H4 (cell line): ENCODE data around the gene TERB1. TPM values are rescaled to one million over a fixed set of nuclear protein-coding genes. Genes with fewer than 3 reads are reported as not detected.

Source experiments
- DNase-seq: peaks from one replicate; pipeline ENCODE4 v3.0.0-alpha.2; 2015; ENCODE audit warnings: low spot score
- total RNA-seq: library from RNA; depleted of rRNA; stranded (reverse); fragments of >200 nt; shearing (Covaris generic); gene quantifications from 2 replicates; pipeline ENCODE4 v1.2.3, GENCODE V29; 2014

TERB1 gene
- total RNA-seq, 1 experiment from 2014 or later, result 0.27 TPM

DNA sequence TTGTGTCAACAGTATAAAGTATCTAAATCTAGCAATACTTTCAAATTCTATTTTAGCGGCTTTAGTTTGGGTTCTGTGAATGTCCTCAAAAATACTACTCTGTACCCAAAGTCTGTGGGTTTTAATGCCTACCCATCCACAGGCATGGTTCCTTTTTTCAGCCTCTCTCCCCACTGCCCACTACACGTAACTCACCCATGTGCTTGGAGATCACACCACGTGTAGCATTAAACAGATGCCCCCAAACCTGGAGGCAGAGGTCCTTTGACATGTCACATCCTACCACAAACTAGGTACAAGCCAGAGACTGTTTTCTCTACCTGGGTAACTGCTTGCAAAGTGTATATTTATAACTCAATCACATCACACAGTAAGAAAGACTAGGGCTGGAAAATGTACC, 55.3 kb downstream of the TERB1 start:
- DNase-seq, result no peak

- peak; percentile 41 for DNase-seq
Measured at GRCh38 chr16:66741950-66742808, 59.2 kb downstream of the TERB1 start.

- peak; percentile 91 for DNase-seq
Measured at GRCh38 chr16:66741169-66741900, 60.0 kb downstream of the TERB1 start.

- no peak for DNase-seq
Measured at GRCh38 chr16:66740533-66740932, 60.9 kb downstream of the TERB1 start.

- DNase-seq, result no peak
Measured at GRCh38 chr16:66740010-66740409, 61.4 kb downstream of the TERB1 start.

DNA sequence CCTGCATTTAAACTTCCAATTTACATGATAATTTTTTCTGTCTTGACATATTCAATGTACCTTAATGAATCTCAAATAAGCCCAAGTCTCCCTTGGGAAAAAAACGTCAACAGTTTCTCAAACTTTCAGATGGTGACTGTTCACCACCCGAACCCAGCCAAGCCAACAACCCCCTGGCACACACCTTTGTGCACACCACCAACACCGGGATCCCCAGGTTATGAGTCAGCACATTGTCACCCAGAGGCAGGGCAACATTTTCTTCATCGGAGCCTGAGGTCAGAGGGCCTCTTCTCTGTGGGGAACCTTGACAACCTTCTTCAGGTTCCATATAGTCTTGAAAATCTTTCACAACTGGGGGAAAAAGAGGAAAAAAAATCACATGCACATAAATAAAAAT, 65.5 kb downstream of the TERB1 start:
- no peak for DNase-seq

- no peak for DNase-seq
Measured at GRCh38 chr16:66731101-66731500, 70.3 kb downstream of the TERB1 start.

DNA sequence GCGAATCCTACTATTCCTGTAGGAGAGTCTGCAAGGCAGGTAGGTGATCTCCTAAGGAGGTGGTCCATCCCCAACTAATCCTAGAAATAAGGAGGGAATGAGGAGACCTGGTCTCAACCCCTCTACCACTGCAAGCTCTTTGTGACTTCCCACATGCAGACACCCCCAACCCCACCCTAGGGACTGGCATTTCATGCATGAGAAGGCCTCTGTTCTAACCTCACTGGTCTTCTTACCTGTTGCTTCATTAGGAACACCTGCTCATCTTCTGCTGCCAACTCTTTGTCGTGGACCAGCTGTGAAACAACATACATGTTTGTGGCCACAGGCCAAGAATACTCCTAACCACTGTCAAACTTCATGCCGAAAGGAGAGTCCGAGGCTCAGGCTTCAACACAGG, 72.6 kb downstream of the TERB1 start:
- no peak for DNase-seq

DNA sequence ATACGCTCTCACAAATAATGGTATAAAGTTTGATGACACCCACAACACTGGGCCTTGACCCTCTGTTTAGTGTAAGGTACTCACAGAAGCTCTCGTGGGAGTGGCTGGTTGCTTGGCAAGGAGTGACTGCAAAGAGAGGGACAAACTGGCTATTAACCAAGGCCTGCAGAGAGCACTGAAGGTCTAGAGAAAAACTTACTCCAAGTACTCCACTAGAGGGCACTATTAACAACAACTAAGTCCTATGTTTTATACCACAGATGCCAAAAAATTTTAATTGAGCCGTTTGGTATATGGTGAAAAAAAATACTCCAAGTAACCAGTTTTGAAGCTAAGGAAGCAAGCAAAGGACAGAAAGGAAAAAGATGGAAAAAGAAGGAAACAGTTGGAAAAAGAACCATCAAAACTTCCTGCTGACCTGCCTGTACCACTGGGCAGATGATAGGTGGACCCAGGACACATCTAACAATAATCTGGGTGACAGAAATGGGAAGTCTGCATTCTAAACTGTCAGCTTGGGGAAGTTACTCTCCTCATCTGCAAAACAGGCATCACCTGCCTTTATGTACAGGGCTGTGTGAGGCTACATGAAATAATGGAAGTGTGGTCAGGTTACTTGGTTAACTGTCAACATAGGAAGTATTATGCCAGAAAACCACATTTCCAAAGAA, 73.1 kb downstream of the TERB1 start:
- DNase-seq, result peak; percentile 62

- no peak for DNase-seq
Measured at GRCh38 chr16:66720766-66721165, 80.6 kb downstream of the TERB1 start.

DNA sequence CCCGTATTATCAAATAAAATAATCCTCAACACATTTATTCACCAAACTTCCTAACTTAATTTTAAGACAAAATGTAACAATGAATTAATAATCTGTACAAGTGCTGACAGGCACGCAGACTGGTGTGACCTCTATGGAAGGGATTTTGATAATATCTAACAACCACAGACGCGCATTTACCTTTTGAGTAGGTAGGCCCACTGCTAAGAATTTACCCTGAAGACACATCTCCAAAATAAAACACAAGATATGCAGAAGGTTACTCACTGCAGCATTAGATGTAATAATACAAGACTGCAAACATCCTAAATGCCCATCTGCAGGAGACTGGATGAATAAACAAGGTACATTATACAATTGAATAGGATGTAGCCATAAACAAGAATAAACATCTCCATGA, 82.1 kb downstream of the TERB1 start:
- no peak for DNase-seq

- no peak for DNase-seq
Measured at GRCh38 chr16:66717776-66718175, 83.6 kb downstream of the TERB1 start.

GRCh38 chr16:66717112-66717675, 84.2 kb downstream of the TERB1 start:
- DNase-seq, result no peak

DNA sequence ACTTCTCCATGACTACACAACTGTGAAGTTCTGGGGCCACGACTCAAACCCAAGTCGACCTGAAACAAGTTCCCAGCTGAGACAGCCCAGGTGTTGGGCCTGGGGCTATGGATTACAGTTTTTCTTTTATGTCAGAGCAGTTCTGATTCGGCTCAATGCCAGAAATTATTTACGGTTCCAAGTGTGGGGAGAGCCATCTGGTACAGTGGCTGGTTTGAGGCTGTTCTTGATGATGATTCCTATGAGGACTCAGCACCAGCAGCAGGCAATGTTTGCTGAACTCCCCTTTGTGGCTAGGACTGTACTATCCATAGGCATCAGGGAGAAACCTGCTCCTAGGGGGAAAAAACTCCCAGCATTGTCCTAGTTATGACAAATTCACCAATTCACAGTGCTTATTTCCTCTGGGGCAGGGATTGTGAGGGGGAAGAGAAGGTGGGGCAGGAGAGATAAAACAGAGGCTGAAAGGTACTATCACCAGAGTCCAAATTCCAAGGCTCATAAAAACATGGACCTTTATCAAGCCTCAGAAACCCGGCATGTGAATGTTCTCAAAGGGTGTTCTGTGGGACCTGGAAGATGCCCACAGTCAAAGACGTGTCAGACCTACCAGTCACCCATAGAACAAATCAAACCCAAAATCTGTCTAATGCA, 86.6 kb downstream of the TERB1 start:
- no peak for DNase-seq

DNA sequence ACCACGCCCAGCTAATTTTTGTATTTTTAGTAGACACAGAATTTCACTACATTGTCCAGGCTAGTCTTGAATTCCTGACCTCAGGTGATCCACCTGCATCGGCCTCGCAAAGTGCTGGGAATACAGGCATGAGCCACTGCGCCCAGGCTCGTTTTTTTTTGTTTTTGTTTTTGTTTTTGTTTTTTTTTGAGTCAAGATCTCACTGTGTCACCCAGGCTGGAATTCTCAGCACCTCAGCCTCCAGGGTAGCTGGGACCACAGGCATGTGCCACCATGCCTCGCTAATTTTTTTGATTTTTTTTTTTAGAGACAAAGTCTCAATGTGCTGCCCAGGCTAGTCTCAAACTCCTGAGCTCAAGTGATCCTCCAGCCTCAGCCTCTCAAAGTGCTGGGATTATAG, 87.3 kb downstream of the TERB1 start:
- DNase-seq, result no peak

DNA sequence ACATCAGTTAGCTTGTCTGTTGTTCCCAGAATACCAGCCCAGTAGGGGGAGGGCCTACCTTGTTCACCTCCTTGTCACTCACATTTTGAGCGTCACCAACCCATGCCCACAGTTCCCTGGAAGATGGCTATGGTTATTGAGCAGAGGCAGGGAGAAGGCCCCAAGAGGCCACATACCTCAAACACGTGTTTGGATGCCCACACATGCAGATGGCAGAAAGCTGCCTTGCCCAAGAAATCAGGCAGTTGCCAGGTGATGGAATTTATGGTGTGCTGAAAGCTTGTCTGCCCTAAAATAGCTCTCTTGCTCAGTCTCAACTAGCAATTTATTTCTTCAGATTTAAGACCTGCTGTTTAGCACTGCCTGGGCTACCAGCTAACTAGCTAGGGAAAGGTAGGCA, 88.3 kb downstream of the TERB1 start:
- DNase-seq, result no peak

- DNase-seq, result no peak
Measured at GRCh38 chr16:66712512-66712911, 88.9 kb downstream of the TERB1 start.

DNA sequence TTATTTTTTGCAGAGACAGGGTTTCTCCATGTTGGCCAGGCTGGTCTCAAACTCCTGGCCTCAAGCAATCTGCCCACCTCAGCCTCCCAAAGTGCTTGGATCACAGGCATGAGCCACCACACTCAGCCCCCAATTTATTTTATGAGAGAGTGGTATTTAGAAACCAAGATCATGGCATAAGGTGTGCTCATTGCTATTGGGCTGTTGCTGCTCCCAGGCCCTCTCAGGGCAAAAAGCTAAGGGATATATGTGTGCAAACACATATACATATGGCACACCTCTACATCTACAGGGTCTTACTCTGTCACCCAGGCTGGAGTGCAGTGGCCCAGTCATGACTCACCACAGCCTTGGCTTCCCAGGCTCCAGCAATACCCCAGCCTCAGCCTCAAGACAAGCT, 89.8 kb downstream of the TERB1 start:
- no peak for DNase-seq

DNA sequence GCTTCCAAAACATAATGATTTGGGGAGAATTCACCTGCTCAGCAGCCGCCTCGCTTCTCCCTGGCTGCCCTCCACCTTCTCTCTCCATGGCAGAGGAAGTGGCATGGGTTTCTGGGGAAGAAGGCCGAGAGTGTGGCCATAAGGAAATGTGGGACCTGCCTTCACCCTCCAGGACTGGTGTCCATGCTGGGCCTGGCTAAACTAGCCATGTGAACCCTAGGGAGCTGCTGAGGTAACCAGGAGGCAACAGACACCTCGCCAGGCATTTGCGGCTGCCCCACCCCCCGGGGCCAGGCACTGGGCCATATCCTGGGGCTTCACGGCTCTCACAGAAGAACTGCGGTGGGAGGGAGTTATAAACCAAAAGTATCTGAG, 94.9 kb downstream of the TERB1 start:
- DNase-seq, result no peak

DNA sequence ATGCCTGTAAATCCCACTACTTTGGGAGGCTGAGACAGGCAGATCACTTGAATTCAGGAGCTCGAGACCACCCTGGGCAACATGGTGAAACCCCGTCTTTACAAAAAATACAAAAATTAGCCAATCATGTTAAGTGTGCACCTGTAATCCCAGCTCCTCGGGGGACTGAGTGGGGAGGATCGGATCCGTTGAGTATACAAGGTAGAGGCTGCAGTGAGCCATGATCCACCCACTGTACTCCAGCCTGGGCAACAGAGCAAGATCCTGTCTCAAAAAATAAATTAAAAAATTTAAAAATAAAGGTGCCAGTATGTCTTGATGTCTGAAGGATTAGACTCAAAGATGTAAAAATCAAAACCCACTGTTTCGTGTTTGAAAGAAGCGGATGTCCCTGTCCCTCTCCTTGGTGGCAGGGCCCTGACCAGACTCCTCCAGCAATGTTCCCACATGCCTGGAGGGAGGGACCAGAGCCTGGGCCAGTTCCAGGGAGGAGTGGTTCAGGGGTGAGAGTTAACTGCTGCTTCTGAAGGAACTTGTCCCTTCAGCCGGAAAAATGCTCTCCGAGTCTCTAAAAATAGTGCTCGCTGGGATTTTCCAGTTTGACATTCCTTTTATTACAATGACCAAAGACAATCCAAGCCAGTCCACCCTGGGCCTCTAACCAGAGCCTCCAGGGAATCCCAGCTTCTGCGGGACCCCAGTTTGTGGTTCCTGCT, 95.4 kb downstream of the TERB1 start:
- no peak for DNase-seq
